ENCODE results near the gene KLK2. TPM values are rescaled to one million over a fixed set of nuclear protein-coding genes. Genes with fewer than 3 reads are reported as not detected.

The KLK2 gene
- total and polyA plus RNA-seq, 2 of the 8 experiments (the other 6 are each of a cell fraction or from before 2014, with no cell fraction given) = 0.20 TPM; not detected in 1

GRCh38 chr19:50827476-50827875 is 45.8 kb upstream of the KLK2 start (continued):
- TF ChIP-seq JUND (IDR thresholded peaks at IDR 0.05; ENCODE audit: low read length) = no peak
- no peak for TF ChIP-seq HDAC6 (IDR thresholded peaks at IDR 0.05; ENCODE audit: low read depth, low read length)
- TF ChIP-seq SAP30 (IDR thresholded peaks at IDR 0.05; ENCODE audit: insufficient read depth, insufficient replicate concordance, low read length) = no peak
- no peak for TF ChIP-seq MAX (IDR thresholded peaks at IDR 0.05)
- no peak for TF ChIP-seq NANOG (IDR thresholded peaks at IDR 0.05; ENCODE audit: insufficient read depth, low read depth, low read length, poor library complexity, severe bottlenecking)
- TF ChIP-seq TBP (IDR thresholded peaks at IDR 0.05; ENCODE audit: low read depth, low read length) = no peak
